ENCODE data around the gene NANOGP8.

NANOGP8 gene

DNA sequence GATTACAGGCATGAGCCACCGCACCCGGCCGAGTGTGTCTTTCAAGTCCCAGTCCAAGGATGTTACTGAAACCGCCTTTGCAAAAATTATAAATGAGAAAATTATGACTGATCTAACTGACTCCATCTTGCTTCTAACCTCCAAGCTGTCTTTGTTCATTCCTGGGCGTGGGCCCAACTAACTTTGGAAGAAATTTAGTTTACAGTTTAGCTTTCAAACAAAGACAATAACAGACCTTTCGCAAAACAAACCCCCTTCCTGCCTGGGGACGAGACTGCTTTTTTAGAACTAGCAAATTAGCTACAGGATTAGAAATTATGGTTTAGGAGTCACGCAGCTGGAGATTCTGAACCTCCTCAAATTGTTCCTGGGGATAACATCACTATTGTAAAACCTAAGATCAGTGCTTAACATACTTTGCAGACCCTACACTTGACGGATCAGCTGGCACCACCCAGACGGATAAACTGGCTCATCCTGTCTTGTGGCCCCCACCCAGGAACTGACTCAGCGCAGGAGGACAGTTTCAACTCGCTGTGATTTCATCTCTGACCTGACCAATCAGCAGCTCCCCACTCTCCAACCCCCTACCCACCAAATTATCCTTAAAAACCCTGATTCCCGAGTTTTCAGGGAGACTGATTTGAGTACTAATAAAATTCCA is 23.8 kb downstream of the NANOGP8 start:
- Histone ChIP-seq H3K27ac (ENCODE audit: low read length) (no peak overlapping the region), H3K4me2 (ENCODE audit: insufficient read depth, low read length) (no peak overlapping the region), H3K79me2 (ENCODE audit: insufficient read depth, low read length) (no peaks in the 10 kb centered on the region), H3K4me3 (ENCODE audit: low read depth in 1 of 2, low read length in 2 of 2) (no peak overlapping the region), H3K9me3 (ENCODE audit: insufficient read depth, low read length, severe bottlenecking) (no peaks in the 10 kb centered on the region), H4K20me1 (ENCODE audit: insufficient read depth, low read length) (no peaks in the 10 kb centered on the region), H3K36me3 (ENCODE audit: insufficient read depth, low read length) (no peaks in the 10 kb centered on the region), H3K27me3 (ENCODE audit: insufficient read depth, low read length, poor library complexity) (no peaks in the 10 kb centered on the region), H3K4me1 (ENCODE audit: insufficient read depth, low read length) (no peaks in the 10 kb centered on the region), H2AFZ (ENCODE audit: low read depth, low read length) (no peak overlapping the region), H3K9ac (ENCODE audit: low read depth, low read length) (no peak overlapping the region)
- no peak for TF ChIP-seq EZH2 (IDR thresholded peaks at IDR 0.05; ENCODE audit: borderline replicate concordance, low read depth, low read length, severe bottlenecking)
- TF ChIP-seq, protein P1, sequence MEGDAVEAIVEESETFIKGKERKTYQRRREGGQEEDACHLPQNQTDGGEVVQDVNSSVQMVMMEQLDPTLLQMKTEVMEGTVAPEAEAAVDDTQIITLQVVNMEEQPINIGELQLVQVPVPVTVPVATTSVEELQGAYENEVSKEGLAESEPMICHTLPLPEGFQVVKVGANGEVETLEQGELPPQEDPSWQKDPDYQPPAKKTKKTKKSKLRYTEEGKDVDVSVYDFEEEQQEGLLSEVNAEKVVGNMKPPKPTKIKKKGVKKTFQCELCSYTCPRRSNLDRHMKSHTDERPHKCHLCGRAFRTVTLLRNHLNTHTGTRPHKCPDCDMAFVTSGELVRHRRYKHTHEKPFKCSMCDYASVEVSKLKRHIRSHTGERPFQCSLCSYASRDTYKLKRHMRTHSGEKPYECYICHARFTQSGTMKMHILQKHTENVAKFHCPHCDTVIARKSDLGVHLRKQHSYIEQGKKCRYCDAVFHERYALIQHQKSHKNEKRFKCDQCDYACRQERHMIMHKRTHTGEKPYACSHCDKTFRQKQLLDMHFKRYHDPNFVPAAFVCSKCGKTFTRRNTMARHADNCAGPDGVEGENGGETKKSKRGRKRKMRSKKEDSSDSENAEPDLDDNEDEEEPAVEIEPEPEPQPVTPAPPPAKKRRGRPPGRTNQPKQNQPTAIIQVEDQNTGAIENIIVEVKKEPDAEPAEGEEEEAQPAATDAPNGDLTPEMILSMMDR (IDR thresholded peaks at IDR 0.05; ENCODE audit: borderline replicate concordance, extremely low read depth, low read length, poor library complexity, severe bottlenecking): no peak
- ATAC-seq (ENCODE audit: insufficient read depth, low read depth): no peak
- DNase-seq: no peak

DNA sequence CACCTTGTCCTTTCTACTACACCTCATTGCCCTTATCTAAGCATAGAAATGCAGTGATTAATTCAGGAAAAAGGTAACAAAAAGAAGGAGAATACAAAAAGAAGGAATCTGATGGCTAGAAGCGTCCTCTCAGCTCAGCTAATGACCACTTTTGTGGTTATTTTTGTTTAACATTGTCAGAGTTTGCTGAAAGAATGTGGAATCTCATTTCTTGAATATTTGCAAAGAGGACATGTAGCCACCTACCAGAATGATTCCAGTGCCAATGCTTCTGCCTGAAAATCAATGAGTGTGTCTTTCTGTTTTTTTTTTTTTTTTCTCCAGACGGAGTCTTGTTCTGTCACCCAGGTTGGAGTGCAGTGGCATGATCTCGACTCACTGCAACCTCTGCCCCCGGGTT is 24.5 kb downstream of the NANOGP8 start:
- DNase-seq (no peak), ATAC-seq (ENCODE audit: insufficient read depth, low read depth) (no peak)
- Histone ChIP-seq H4K20me1 (ENCODE audit: insufficient read depth, low read length) (no peaks in the 10 kb centered on the region), H2AFZ (ENCODE audit: low read depth, low read length) (no peak overlapping the region), H3K27ac (ENCODE audit: low read length) (no peak overlapping the region), H3K4me2 (ENCODE audit: insufficient read depth, low read length) (no peak overlapping the region), H3K9me3 (ENCODE audit: insufficient read depth, low read length, severe bottlenecking) (no peaks in the 10 kb centered on the region), H3K79me2 (ENCODE audit: insufficient read depth, low read length) (no peaks in the 10 kb centered on the region), H3K27me3 (ENCODE audit: insufficient read depth, low read length, poor library complexity) (no peaks in the 10 kb centered on the region), H3K4me3 (ENCODE audit: low read depth in 1 of 2, low read length in 2 of 2) (no peak overlapping the region), H3K9ac (ENCODE audit: low read depth, low read length) (no peak overlapping the region), H3K36me3 (ENCODE audit: insufficient read depth, low read length) (no peaks in the 10 kb centered on the region), H3K4me1 (ENCODE audit: insufficient read depth, low read length) (no peaks in the 10 kb centered on the region)
- TF ChIP-seq EZH2 (IDR thresholded peaks at IDR 0.05; ENCODE audit: borderline replicate concordance, low read depth, low read length, severe bottlenecking): no peak
- TF ChIP-seq, protein P1 (IDR thresholded peaks at IDR 0.05; ENCODE audit: borderline replicate concordance, extremely low read depth, low read length, poor library complexity, severe bottlenecking): no peak

DNA sequence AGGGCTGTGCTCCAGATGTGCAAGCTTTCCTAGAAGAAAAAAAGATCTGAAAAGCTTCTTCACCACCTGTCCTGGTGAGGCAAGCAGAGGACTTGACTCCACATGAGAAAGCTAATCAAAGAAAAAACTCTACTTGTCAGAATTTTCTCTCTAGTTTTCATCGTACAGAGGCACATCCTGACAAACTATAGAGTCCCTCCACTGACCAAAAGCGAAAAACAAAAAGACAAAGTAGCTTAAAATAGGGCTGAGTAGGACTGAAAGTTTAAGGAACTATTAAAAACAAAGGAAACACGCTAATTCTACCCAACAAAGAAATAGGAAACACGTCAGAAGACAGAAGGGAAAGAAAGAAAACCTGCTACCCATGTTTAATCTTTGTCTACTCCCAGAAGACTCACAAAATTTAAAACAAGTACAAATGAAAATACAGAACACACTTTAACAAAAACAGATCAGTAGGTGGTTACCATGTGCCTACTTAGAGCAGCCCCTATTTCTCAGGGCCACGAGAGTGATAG is 26.5 kb downstream of the NANOGP8 start:
- H3K36me3 ChIP-seq (ENCODE audit: insufficient read depth, low read length): no peaks in the 10 kb centered on the region
- no peak for ATAC-seq (ENCODE audit: insufficient read depth, low read depth)
- no peak overlapping the region for H3K4me3 ChIP-seq (ENCODE audit: low read depth in 1 of 2, low read length in 2 of 2)
- H3K9me3 ChIP-seq (ENCODE audit: insufficient read depth, low read length, severe bottlenecking): no peaks in the 10 kb centered on the region
- no peaks in the 10 kb centered on the region for H4K20me1 ChIP-seq (ENCODE audit: insufficient read depth, low read length)
- H3K4me1 ChIP-seq (ENCODE audit: insufficient read depth, low read length): no peaks in the 10 kb centered on the region
- H3K4me2 ChIP-seq (ENCODE audit: insufficient read depth, low read length): no peak overlapping the region
- no peak overlapping the region for H3K27ac ChIP-seq (ENCODE audit: low read length)
- no peaks in the 10 kb centered on the region for H3K79me2 ChIP-seq (ENCODE audit: insufficient read depth, low read length)
- no peak overlapping the region for H3K9ac ChIP-seq (ENCODE audit: low read depth, low read length)
- DNase-seq: no peak
- H3K27me3 ChIP-seq (ENCODE audit: insufficient read depth, low read length, poor library complexity): no peaks in the 10 kb centered on the region
- TF ChIP-seq EZH2 (IDR thresholded peaks at IDR 0.05; ENCODE audit: borderline replicate concordance, low read depth, low read length, severe bottlenecking): no peak
- TF ChIP-seq, protein P1 (IDR thresholded peaks at IDR 0.05; ENCODE audit: borderline replicate concordance, extremely low read depth, low read length, poor library complexity, severe bottlenecking): no peak
- H2AFZ ChIP-seq (ENCODE audit: low read depth, low read length): no peak overlapping the region
